Sigmoid colon (tissue), 4 donors: ENCODE results near the gene CERS2.

ENCODE experiments used
- CTCF ChIP-seq, 4 experiments: fragments of 450-650 bp in 3 of 4; fragments of 200-600 bp in 1 of 4; IDR thresholded peaks; one replicate each; pipeline ENCODE4 v1.5.1; 2016 to 2019; ENCODE audit warnings: antibody characterized with exemption in 4 of 4, mild to moderate bottlenecking in 3 of 4, moderate library complexity in 2 of 4
- EP300 ChIP-seq, 4 donors: sonication (generic); formaldehyde crosslinking; IDR thresholded peaks; one replicate each; pipeline ENCODE4 v1.6.1; 2017; ENCODE audit warnings: antibody characterized with exemption in 4 of 4
- POLR2AphosphoS5 ChIP-seq, 4 donors: sonication (generic); formaldehyde crosslinking; IDR thresholded peaks; one replicate each; pipeline ENCODE4 v1.6.1; 2017; ENCODE audit warnings: antibody characterized with exemption in 4 of 4

- TF ChIP-seq CTCF (IDR thresholded peaks at IDR 0.05) (no peak), POLR2AphosphoS5 (IDR thresholded peaks at IDR 0.05) (no peak), EP300 (IDR thresholded peaks at IDR 0.05) (no peak)
These were observed 1.8 kb upstream of the CERS2 start for GRCh38 chr1:150976401-150976821.
